Fibroblast of peridontal ligament (primary cell): ENCODE measurements around the gene FGFR2.
"Not testable (repeated sequence)": the region's sequence is repeated elsewhere in the genome, so short reads cannot be mapped to it uniquely, and the experiment has no call there.

Experiments
- DNase-seq: peaks from one replicate; pipeline ENCODE4 v3.0.0-alpha.2; 2010; ENCODE audit errors: extremely low read depth

The FGFR2 gene

GRCh38 chr10:121524157-121524817, 74.0 kb downstream of the FGFR2 start:
- peak; percentile 23 for DNase-seq

GRCh38 chr10:121522831-121523230, 75.4 kb downstream of the FGFR2 start:
- no peak for DNase-seq

GRCh38 chr10:121521794-121522556, 76.3 kb downstream of the FGFR2 start:
- no peak for DNase-seq

- DNase-seq, result not testable (repeated sequence)
Observed at GRCh38 chr10:121520526-121520925, 77.7 kb downstream of the FGFR2 start.

GRCh38 chr10:121519901-121520493, 78.2 kb downstream of the FGFR2 start:
- DNase-seq, result no peak

- no peak for DNase-seq
Observed at GRCh38 chr10:121519411-121519810, 78.8 kb downstream of the FGFR2 start.

GRCh38 chr10:121518333-121518732, 79.9 kb downstream of the FGFR2 start:
- no peak for DNase-seq

GRCh38 chr10:121516093-121516865, 82.0 kb downstream of the FGFR2 start:
- DNase-seq, result no peak

- DNase-seq, result no peak
Observed at GRCh38 chr10:121514141-121514865, 83.9 kb downstream of the FGFR2 start.

GRCh38 chr10:121511943-121512342, 86.3 kb downstream of the FGFR2 start:
- no peak for DNase-seq

GRCh38 chr10:121511460-121511859, 86.8 kb downstream of the FGFR2 start:
- no peak for DNase-seq

GRCh38 chr10:121510201-121510771, 88.0 kb downstream of the FGFR2 start:
- no peak for DNase-seq

GRCh38 chr10:121509796-121510195, 88.4 kb downstream of the FGFR2 start:
- no peak for DNase-seq

GRCh38 chr10:121509112-121509511, 89.1 kb downstream of the FGFR2 start:
- no peak for DNase-seq

- no peak for DNase-seq
Observed at GRCh38 chr10:121503587-121504051, 94.6 kb downstream of the FGFR2 start.

- no peak for DNase-seq
Observed at GRCh38 chr10:121501796-121502195, 96.4 kb downstream of the FGFR2 start.

- DNase-seq, result no peak
Observed at GRCh38 chr10:121500701-121501332, 97.4 kb downstream of the FGFR2 start.

- no peak for DNase-seq
Observed at GRCh38 chr10:121497513-121498470, 100.5 kb downstream of the FGFR2 start.

- no peak for DNase-seq
Observed at GRCh38 chr10:121495719-121496118, 102.5 kb downstream of the FGFR2 start.
